Mucosa of descending colon (tissue), 3 donors: Measurements from ENCODE around the gene ARHGAP31. TPM values are rescaled to one million over a fixed set of nuclear protein-coding genes. Genes with fewer than 3 reads are reported as not detected.
A peak's percentile ranks its signal among the peaks of the same experiment; 100 is the strongest.

Experiments
- ATAC-seq: fragments of 200-7000 bp; cut with Tn5 transposase; one replicate; pipeline ENCODE4 v1.9.1; 2020; ENCODE audit warnings: mild to moderate bottlenecking, moderate library complexity
- DNase-seq, 3 donors: peaks; one replicate each; pipeline ENCODE4 v3.0.0-alpha.2; 2020
- H3K36me3 ChIP-seq: fragments of 200-600 bp; one replicate; pipeline ENCODE4 v1.8.0; 2021; ENCODE audit warnings: low read depth, mild to moderate bottlenecking
- H3K4me1 ChIP-seq: fragments of 200-600 bp; one replicate; pipeline ENCODE4 v1.8.0; 2021; ENCODE audit warnings: low read depth, mild to moderate bottlenecking
- H3K4me3 ChIP-seq: fragments of 200-600 bp; one replicate; pipeline ENCODE4 v1.8.0; 2021; ENCODE audit warnings: mild to moderate bottlenecking
- H3K9me3 ChIP-seq: fragments of 200-600 bp; one replicate; pipeline ENCODE4 v1.8.0; 2021; ENCODE audit warnings: mild to moderate bottlenecking
- CTCF ChIP-seq: fragments of 200-600 bp; IDR thresholded peaks from one replicate; pipeline ENCODE4 v1.8.0; 2022; ENCODE audit warnings: antibody characterized with exemption, mild to moderate bottlenecking
- intact Hi-C, 2 donors: fragments of 100-400 bp; cut with DNase I in 1 of 2; cut with micrococcal nuclease in 1 of 2; formaldehyde crosslinking; loops; one replicate each; pipeline versions ENCODE4 v1.11.0 to v1.11.1; 2022; cut with DNase I, micrococcal nuclease
- total RNA-seq, 3 donors: library from RNA; stranded (reverse); fragmentation: NEBNext Ultra II Directional in 2 of 3; extraction: Animal tissue kit (Norgen Biotek cat#: 25700) in 2 of 3; gene quantifications; one replicate each; pipeline versions ENCODE4 v1.2.1 to v1.2.4, GENCODE V29; 2021 to 2023
- donor health status: DM: no; HTN: no; CAD: no; lungs with moderate emphysema.
- donor health status: DM: no; HTN: no; CAD: no.
- donor health status: DM: no; HTN: yes; CAD: no.

The ARHGAP31 gene
- total RNA-seq, 3 donors from 2014 or later: 7.7 to 25.8 (median 11.8) TPM

GRCh38 chr3:119338754-119339153 lies 44.6 kb downstream of the ARHGAP31 start:
- no peak for TF ChIP-seq CTCF
- H3K36me3 ChIP-seq: no peaks in the 10 kb centered on the region
- DNase-seq: no peak
- H3K4me3 ChIP-seq: no peak overlapping the region
- no peaks in the 10 kb centered on the region for H3K4me1 ChIP-seq
- H3K9me3 ChIP-seq: no peaks in the 10 kb centered on the region
- ATAC-seq: no peak
- intact Hi-C loops: no loop called here

- H3K36me3 ChIP-seq: no peaks in the 10 kb centered on the region
- no peaks in the 10 kb centered on the region for H3K9me3 ChIP-seq
- intact Hi-C loops: no loop called here
- no peak for DNase-seq
- no peak for ATAC-seq
- no peak for TF ChIP-seq CTCF
- H3K4me1 ChIP-seq: no peaks in the 10 kb centered on the region
- H3K4me3 ChIP-seq: no peak overlapping the region
Observed at GRCh38 chr3:119340014-119340413, 45.8 kb downstream of the ARHGAP31 start.

DNA sequence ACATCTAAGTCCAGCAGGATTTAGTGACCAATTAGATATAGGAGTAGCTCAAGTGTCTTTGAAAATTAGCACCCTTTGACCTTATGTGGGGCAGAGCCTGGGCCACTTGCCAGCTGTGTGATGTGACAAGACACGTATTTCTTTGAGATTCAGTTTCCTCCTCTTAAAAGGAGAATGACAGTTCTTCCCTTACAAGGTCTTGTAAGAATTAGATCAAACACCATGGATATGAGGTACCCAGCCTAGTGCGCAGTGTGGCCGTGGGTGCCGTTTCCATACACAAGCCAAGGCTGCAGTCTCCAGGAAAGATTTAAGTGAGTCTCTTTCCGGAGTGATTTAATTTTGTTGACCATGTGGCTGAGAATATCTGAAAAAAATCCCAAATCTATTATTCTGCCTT lies 46.3 kb downstream of the ARHGAP31 start:
- ATAC-seq (no peak), DNase-seq (no peak)
- intact Hi-C loops: no loop called here
- TF ChIP-seq CTCF: no peak
- Histone ChIP-seq H3K4me3 (no peak overlapping the region), H3K4me1 (no peaks in the 10 kb centered on the region), H3K36me3 (no peaks in the 10 kb centered on the region), H3K9me3 (no peaks in the 10 kb centered on the region)

- Histone ChIP-seq H3K4me1 (peaks cover 14% of the 10 kb centered on the region), H3K4me3 (no peak overlapping the region), H3K36me3 (no peaks in the 10 kb centered on the region), H3K9me3 (no peaks in the 10 kb centered on the region)
- DNase-seq (no peak), ATAC-seq (no peak)
- TF ChIP-seq CTCF: no peak
- intact Hi-C loops: no loop called here
Observed at GRCh38 chr3:119342176-119342575, 48.0 kb downstream of the ARHGAP31 start.

DNA sequence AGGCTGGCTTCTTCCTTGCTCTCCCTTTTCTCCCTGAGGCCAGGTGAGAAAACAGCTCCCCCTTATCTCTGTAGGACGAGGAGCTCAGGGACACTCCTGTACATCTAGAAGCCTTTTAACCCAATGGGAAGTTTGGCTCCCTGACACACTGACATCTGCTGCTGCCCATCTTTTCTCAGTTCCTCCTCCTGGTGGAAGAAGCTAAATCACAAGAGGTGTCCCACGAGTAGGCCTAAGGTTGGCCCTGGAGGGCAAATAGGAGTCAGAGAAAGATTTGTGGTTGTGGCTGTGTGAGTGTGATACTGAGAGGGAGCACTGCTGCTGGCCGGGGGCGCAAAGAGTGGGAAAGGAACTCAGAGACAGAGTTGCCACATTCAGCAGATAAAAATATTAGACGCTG lies 49.5 kb downstream of the ARHGAP31 start:
- no peak for ATAC-seq
- H3K9me3 ChIP-seq: no peaks in the 10 kb centered on the region
- H3K4me3 ChIP-seq: no peak overlapping the region
- TF ChIP-seq CTCF: no peak
- no peak for DNase-seq
- H3K36me3 ChIP-seq: no peaks in the 10 kb centered on the region
- intact Hi-C loops: no loop called here
- H3K4me1 ChIP-seq: peaks cover 16% of the 10 kb centered on the region

- Histone ChIP-seq H3K36me3 (no peaks in the 10 kb centered on the region), H3K4me3 (no peak overlapping the region), H3K9me3 (no peaks in the 10 kb centered on the region), H3K4me1 (peaks cover 16% of the 10 kb centered on the region)
- intact Hi-C loops: no loop called here
- ATAC-seq: peak; percentile 81
- TF ChIP-seq CTCF: no peak
- DNase-seq: no peak
Observed at GRCh38 chr3:119346076-119346496, 51.9 kb downstream of the ARHGAP31 start.
